ENCODE results near the gene ASTN2.

Gene ASTN2

DNA sequence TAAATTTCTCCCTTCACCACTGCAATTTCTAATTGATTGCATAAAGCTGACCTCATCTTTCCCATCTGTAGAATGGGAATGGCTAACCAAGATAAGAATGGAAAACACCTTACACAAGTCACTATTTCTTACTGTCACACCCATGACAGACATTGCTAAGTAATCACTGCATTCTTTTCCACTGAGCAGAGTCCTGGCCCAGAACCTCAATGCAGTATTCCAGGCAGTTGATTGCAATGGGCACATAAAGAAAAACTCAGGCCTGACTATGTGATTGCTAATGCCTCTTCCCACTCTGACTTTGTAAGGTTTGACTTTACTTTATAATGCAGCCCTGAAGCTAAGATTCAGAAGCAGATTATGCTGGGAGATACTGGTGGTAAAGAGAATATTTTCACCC is 698.4 kb downstream of the ASTN2 start:
- H3K4me3 ChIP-seq (ENCODE audit: low read depth, low read length), result no peak overlapping the region
- TF ChIP-seq, protein P1, sequence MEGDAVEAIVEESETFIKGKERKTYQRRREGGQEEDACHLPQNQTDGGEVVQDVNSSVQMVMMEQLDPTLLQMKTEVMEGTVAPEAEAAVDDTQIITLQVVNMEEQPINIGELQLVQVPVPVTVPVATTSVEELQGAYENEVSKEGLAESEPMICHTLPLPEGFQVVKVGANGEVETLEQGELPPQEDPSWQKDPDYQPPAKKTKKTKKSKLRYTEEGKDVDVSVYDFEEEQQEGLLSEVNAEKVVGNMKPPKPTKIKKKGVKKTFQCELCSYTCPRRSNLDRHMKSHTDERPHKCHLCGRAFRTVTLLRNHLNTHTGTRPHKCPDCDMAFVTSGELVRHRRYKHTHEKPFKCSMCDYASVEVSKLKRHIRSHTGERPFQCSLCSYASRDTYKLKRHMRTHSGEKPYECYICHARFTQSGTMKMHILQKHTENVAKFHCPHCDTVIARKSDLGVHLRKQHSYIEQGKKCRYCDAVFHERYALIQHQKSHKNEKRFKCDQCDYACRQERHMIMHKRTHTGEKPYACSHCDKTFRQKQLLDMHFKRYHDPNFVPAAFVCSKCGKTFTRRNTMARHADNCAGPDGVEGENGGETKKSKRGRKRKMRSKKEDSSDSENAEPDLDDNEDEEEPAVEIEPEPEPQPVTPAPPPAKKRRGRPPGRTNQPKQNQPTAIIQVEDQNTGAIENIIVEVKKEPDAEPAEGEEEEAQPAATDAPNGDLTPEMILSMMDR (IDR thresholded peaks at IDR 0.05; ENCODE audit: low read depth, low read length), result no peak

DNA sequence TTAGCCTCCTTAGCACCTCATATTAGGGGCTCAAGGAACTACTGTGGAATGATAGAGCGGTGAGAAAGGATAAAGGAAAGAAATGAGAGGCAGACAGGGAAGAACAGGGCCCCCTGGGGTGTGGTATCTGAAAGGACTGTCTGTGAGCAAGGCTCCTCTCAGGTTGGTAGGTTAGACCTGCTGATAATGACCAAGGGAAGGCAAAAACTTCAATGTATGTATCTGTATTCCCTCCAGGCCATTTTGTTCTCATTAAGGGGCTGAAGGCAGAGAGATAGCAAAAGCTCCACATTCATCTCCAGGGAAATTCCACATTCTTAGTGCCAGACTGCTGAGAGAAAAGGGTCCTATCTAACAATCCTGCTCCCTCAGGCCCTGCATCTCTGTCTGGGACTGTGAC is 699.1 kb downstream of the ASTN2 start:
- TF ChIP-seq, protein P1 (IDR thresholded peaks at IDR 0.05; ENCODE audit: low read depth, low read length), result no peak
- H3K4me3 ChIP-seq (ENCODE audit: low read depth, low read length), result no peak overlapping the region

DNA sequence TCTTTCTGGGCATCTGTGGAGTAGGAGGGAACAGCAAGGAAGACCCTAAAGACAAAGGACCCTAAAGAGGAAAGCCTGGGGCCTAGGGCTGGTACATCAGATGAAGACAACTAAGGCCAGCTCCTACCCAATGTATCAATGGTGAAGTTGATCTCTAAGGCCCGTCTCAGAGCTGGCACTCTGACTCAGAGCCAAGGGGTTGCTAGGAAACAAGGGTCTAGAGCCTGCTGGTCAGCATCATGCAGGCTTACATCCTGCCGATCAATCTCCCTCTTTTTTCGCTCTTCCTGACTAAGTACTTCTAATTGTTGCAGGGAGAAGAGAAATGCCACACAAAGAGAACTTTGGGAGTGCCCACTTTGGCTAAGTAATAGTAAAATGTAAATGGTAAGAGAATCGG is 701.6 kb downstream of the ASTN2 start:
- no peak overlapping the region for H3K4me3 ChIP-seq (ENCODE audit: low read depth, low read length)
- TF ChIP-seq, protein P1 (IDR thresholded peaks at IDR 0.05; ENCODE audit: low read depth, low read length), result no peak

DNA sequence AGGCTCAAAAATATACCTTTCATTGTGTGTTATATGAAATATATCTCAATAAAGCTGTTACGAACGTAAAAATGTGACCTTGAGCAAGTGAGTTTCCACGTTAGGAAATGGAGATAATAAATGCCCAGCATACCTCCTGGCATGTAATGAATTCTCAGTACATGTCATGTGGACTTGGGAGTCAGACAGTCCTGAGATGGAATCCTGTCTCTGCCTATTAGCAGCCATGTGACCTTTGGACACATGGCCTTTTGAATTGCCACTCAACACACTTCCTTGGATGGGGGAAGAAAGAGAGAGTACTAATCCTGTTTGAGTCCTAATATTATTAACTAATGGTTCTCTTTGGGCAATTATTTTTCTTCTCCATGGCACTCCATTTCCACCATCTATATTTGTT is 702.1 kb downstream of the ASTN2 start:
- TF ChIP-seq, protein P1 (IDR thresholded peaks at IDR 0.05; ENCODE audit: low read depth, low read length), result no peak
- H3K4me3 ChIP-seq (ENCODE audit: low read depth, low read length), result no peak overlapping the region

DNA sequence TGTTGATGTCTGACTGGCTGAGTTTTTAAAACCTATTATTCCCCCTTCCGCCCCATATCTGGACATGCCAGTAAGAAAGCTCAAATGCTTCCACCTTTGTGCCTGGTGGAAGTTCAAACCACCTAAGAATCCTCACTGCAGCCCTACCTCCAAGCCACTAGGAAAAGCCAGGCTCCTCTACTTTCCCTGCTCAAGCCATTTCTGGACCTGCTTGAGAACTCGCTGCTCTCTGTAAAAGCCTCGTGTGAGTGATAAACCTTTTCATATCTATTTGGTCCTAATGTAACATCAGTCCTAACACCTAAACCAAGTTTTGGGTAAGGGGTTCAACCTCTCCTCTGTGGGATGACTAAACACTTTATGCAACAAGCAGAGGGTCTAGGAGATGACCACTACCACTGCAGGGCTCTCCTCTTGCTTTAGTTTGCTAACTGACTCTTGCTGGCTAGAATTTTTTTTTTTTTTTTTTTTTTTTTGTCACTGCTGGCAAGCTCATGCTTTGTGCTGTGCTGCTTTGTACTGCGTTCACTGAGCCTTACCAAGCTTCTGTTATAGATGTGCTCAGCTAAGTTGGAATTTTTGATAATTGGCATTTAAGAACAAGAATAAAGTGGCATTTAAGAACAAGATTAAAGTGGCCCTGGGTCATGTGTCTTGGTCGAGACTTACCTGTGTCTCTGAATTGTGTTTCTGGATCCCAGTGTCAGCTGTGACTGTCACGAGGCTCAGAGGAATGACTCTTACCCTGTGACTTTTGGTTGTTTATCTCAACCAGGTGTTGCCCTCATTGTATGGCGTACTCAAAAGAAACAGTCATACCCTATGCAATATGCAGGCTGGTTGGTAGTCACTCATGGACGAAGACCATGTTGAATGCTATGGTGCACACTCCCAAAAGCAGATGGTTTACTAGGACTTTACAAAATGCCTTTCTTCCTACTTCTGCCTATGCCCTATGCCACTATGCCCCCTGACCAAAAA is 708.3 kb downstream of the ASTN2 start:
- H3K4me3 ChIP-seq (ENCODE audit: low read depth, low read length), result no peak overlapping the region
- TF ChIP-seq, protein P1 (IDR thresholded peaks at IDR 0.05; ENCODE audit: low read depth, low read length), result no peak

DNA sequence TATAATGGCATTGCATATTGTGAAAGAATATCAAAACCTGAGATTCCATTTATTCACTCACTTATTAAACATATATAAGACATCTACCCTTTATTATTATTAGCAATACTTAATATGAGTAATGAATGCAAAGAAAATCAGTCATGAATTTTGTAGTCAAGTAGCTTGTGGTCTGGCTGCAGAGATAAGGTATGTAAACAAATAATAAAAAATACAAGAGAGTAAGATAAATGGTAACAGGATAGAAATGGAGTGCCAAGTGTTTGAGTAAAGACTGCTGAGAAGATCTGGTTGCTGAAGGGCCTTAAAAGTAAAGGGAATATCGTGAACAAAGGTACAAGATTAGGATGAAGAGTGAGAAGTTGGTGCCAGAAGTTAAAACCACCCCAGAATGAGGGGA is 709.3 kb downstream of the ASTN2 start:
- TF ChIP-seq, protein P1 (IDR thresholded peaks at IDR 0.05; ENCODE audit: low read depth, low read length), result no peak
- no peak overlapping the region for H3K4me3 ChIP-seq (ENCODE audit: low read depth, low read length)

DNA sequence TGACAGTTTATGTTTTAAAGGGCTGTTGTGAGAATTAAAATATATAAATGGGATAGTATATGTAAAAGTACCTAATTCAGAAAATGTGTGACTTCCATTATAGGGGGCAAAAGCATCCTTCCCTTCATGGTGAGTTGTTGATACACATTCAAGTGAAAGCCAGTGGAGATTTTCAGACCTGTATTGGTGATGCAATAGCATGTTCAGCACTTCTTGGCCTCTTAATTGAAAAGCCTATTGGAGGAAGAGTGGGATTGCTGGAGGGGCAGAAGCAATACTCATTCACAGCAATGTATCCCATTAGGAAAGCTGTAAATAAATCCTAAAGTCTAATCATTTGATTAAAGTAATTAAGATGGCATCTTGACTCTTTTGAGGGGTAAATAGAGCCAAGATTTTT is 710.4 kb downstream of the ASTN2 start:
- no peak overlapping the region for H3K4me3 ChIP-seq (ENCODE audit: low read depth, low read length)
- TF ChIP-seq, protein P1 (IDR thresholded peaks at IDR 0.05; ENCODE audit: low read depth, low read length), result no peak
